GM23338 (cell line): ENCODE data around the gene KEL. TPM values are rescaled to one million over a fixed set of nuclear protein-coding genes. Genes with fewer than 3 reads are reported as not detected.

Source experiments
- ATAC-seq: fragments of 200-7000 bp; cut with Tn5 transposase; 3 replicates; pipeline ENCODE4 v1.9.1; 2020
- DNase-seq: peaks from one replicate; pipeline ENCODE4 v3.0.0-alpha.2; 2015; ENCODE audit warnings: low spot score
- H2AFZ ChIP-seq: fragments of 200-600 bp; sonication (generic); 2 replicates; pipeline ENCODE4 v1.8.0; 2016; ENCODE audit warnings: antibody characterized with exemption, mild to moderate bottlenecking, moderate library complexity
- H3F3A ChIP-seq: fragments of 200-600 bp; sonication (generic); replicated peaks from 2 replicates; pipeline ENCODE4 v1.8.0; 2017; ENCODE audit warnings: antibody characterized with exemption, mixed run types, low read depth
- H3K27ac ChIP-seq: fragments of 200-600 bp; sonication (generic); 2 replicates; pipeline ENCODE4 v1.6.1; 2016; ENCODE audit warnings: low read depth
- H3K27me3 ChIP-seq: fragments of 200-600 bp; sonication (generic); 2 replicates; pipeline ENCODE4 v1.8.0; 2016; ENCODE audit warnings: mild to moderate bottlenecking, mixed run types, moderate library complexity; ENCODE audit not compliant: insufficient read depth
- H3K36me3 ChIP-seq: fragments of 200-600 bp; sonication (generic); 2 replicates; pipeline ENCODE4 v1.8.0; 2016; ENCODE audit warnings: mild to moderate bottlenecking; ENCODE audit not compliant: insufficient read depth
- H3K4me1 ChIP-seq: fragments of 200-600 bp; sonication (generic); 2 replicates; pipeline ENCODE4 v1.8.0; 2016; ENCODE audit warnings: mild to moderate bottlenecking, moderate library complexity; ENCODE audit not compliant: insufficient read depth
- H3K4me2 ChIP-seq: fragments of 200-600 bp; sonication (generic); 2 replicates; pipeline ENCODE4 v1.7.1; 2017; ENCODE audit warnings: mixed run types
- H3K4me3 ChIP-seq: fragments of 200-600 bp; sonication (generic); 2 replicates; pipeline ENCODE4 v1.6.1; 2016; ENCODE audit warnings: mixed run types
- H3K79me2 ChIP-seq: fragments of 200-600 bp; sonication (generic); replicated peaks from 2 replicates; pipeline ENCODE4 v1.8.0; 2017; ENCODE audit warnings: mild to moderate bottlenecking; ENCODE audit not compliant: insufficient read depth
- H3K9me2 ChIP-seq: fragments of 200-600 bp; sonication (generic); 2 replicates; pipeline ENCODE4 v1.8.0; 2017; ENCODE audit not compliant: insufficient read depth
- H4K20me1 ChIP-seq: fragments of 200-600 bp; sonication (generic); replicated peaks from 2 replicates; pipeline ENCODE4 v1.8.0; 2017; ENCODE audit warnings: mild to moderate bottlenecking; ENCODE audit not compliant: insufficient read depth
- H3K27ac Mint-ChIP-seq: 2 replicates; pipeline ENCODE4 v1.8.0; 2020; ENCODE audit warnings: inconsistent platforms, mild to moderate bottlenecking, moderate library complexity, mixed read lengths
- H3K27me3 Mint-ChIP-seq: 3 replicates; pipeline ENCODE4 v1.8.0; 2022; ENCODE audit warnings: low read depth, mild to moderate bottlenecking, moderate library complexity, mixed read lengths, inconsistent platforms; ENCODE audit not compliant: insufficient read depth, poor library complexity
- H3K36me3 Mint-ChIP-seq: 3 replicates; pipeline ENCODE4 v1.8.0; 2021; ENCODE audit warnings: low read depth, mild to moderate bottlenecking, inconsistent platforms, moderate library complexity, mixed read lengths
- H3K4me1 Mint-ChIP-seq: 3 replicates; pipeline ENCODE4 v1.8.0; 2020; ENCODE audit warnings: mild to moderate bottlenecking, inconsistent platforms, mixed read lengths
- H3K4me3 Mint-ChIP-seq: 3 replicates; pipeline ENCODE4 v1.8.0; 2021; ENCODE audit warnings: moderate library complexity, mild to moderate bottlenecking, inconsistent platforms, mixed read lengths
- H3K9me3 Mint-ChIP-seq: 3 replicates; pipeline ENCODE4 v1.8.0; 2020; ENCODE audit warnings: moderate library complexity, mild to moderate bottlenecking, inconsistent platforms, mixed read lengths
- CREB1 ChIP-seq: fragments of 250-450 bp; sonication (Bioruptor Pico); IDR thresholded peaks from 2 replicates; pipeline ENCODE4 v1.5.0; 2020; ENCODE audit warnings: low read depth, mild to moderate bottlenecking, moderate library complexity
- EZH2 ChIP-seq: fragments of 200-600 bp; sonication (generic); IDR thresholded peaks from one replicate; pipeline ENCODE4 v1.8.0; 2017; ENCODE audit warnings: antibody characterized with exemption, mild to moderate bottlenecking, low read depth; ENCODE audit not compliant: unreplicated experiment
- EZH2phosphoT487 ChIP-seq: fragments of 200-600 bp; sonication (generic); IDR thresholded peaks from one replicate; pipeline ENCODE4 v1.8.1; 2018; ENCODE audit warnings: antibody characterized with exemption; ENCODE audit not compliant: unreplicated experiment
- JUNB ChIP-seq: IDR thresholded peaks from one replicate; pipeline ENCODE4 v1.6.1; 2016; ENCODE audit warnings: antibody characterized with exemption; ENCODE audit not compliant: unreplicated experiment
- NANOG ChIP-seq: IDR thresholded peaks from 2 replicates; pipeline ENCODE4 v1.6.1; 2016; ENCODE audit warnings: antibody characterized with exemption, borderline replicate concordance
- POLR2AphosphoS5 ChIP-seq: IDR thresholded peaks from 2 replicates; pipeline ENCODE4 v1.6.1; 2016; ENCODE audit warnings: antibody characterized with exemption, low read depth
- STAT1 ChIP-seq: IDR thresholded peaks from one replicate; pipeline ENCODE4 v1.6.1; 2016; ENCODE audit warnings: antibody characterized with exemption; ENCODE audit not compliant: unreplicated experiment
- ZNF114 ChIP-seq: fragments of 250-450 bp; sonication (Bioruptor Pico); IDR thresholded peaks from 2 replicates; pipeline ENCODE4 v1.5.0; 2020; ENCODE audit warnings: mild to moderate bottlenecking, moderate library complexity
- polyA plus RNA-seq: library from polyadenylated mRNA; unstranded; fragments of >200 nt; fragmentation: Nextera tagmentation; extraction: Ambion mirVana; gene quantifications from 2 replicates; pipeline ENCODE4 v1.2.1, GENCODE V29; 2016
- total RNA-seq: library from RNA; depleted of rRNA; stranded (reverse); fragments of >200 nt; shearing (Covaris generic); gene quantifications from 2 replicates; pipeline ENCODE4 v1.2.3, GENCODE V29; 2014
- TF ChIP-seq, protein P1 (sequence below): fragments of 250-450 bp; sonication (Bioruptor Pico); IDR thresholded peaks from 2 replicates; pipeline ENCODE4 v1.5.0; 2020; ENCODE audit warnings: mild to moderate bottlenecking, moderate library complexity
- TF ChIP-seq, protein P2 (sequence below): IDR thresholded peaks from 2 replicates; pipeline ENCODE4 v1.6.1; 2016; ENCODE audit warnings: antibody characterized with exemption
- TF ChIP-seq, protein P3 (sequence below), 2 experiments: fragments of 200-600 bp in 1 of 2; sonication (generic) in 1 of 2; conservative IDR thresholded peaks; 2 replicates each; pipeline versions ENCODE4 v1.5.1 to v1.6.1; 2016 to 2017; ENCODE audit warnings: antibody characterized with exemption in 2 of 2, low read depth in 2 of 2, mild to moderate bottlenecking in 2 of 2, moderate library complexity in 1 of 2
- TF ChIP-seq, protein P4 (sequence below): IDR thresholded peaks from one replicate; pipeline ENCODE4 v1.6.1; 2018; ENCODE audit warnings: antibody characterized with exemption; ENCODE audit not compliant: unreplicated experiment

KEL gene
- total and polyA plus RNA-seq, 2 experiments from 2014 or later = 1.2 to 3.6 TPM

DNA sequence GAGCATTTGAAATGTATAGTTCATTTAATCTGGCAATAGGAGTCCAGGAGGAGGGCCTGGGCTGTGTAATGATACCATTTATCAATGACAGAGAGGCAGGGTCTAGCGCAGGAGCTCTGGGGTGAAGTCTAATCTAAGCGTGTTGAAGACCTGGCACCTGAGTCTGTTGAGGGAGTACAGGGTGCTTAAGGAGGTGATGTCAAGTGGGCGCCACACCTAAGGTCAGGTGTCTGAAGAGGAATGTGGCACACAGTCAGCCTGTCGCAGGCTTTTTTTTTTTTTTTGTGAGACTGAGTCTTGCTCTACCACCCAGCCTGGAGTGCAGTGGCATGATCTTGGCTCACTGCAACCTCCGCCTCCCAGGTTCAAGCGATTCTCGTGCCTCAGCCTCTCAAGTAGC lies 20.6 kb downstream of the KEL start (continued):
- TF ChIP-seq, protein P1, sequence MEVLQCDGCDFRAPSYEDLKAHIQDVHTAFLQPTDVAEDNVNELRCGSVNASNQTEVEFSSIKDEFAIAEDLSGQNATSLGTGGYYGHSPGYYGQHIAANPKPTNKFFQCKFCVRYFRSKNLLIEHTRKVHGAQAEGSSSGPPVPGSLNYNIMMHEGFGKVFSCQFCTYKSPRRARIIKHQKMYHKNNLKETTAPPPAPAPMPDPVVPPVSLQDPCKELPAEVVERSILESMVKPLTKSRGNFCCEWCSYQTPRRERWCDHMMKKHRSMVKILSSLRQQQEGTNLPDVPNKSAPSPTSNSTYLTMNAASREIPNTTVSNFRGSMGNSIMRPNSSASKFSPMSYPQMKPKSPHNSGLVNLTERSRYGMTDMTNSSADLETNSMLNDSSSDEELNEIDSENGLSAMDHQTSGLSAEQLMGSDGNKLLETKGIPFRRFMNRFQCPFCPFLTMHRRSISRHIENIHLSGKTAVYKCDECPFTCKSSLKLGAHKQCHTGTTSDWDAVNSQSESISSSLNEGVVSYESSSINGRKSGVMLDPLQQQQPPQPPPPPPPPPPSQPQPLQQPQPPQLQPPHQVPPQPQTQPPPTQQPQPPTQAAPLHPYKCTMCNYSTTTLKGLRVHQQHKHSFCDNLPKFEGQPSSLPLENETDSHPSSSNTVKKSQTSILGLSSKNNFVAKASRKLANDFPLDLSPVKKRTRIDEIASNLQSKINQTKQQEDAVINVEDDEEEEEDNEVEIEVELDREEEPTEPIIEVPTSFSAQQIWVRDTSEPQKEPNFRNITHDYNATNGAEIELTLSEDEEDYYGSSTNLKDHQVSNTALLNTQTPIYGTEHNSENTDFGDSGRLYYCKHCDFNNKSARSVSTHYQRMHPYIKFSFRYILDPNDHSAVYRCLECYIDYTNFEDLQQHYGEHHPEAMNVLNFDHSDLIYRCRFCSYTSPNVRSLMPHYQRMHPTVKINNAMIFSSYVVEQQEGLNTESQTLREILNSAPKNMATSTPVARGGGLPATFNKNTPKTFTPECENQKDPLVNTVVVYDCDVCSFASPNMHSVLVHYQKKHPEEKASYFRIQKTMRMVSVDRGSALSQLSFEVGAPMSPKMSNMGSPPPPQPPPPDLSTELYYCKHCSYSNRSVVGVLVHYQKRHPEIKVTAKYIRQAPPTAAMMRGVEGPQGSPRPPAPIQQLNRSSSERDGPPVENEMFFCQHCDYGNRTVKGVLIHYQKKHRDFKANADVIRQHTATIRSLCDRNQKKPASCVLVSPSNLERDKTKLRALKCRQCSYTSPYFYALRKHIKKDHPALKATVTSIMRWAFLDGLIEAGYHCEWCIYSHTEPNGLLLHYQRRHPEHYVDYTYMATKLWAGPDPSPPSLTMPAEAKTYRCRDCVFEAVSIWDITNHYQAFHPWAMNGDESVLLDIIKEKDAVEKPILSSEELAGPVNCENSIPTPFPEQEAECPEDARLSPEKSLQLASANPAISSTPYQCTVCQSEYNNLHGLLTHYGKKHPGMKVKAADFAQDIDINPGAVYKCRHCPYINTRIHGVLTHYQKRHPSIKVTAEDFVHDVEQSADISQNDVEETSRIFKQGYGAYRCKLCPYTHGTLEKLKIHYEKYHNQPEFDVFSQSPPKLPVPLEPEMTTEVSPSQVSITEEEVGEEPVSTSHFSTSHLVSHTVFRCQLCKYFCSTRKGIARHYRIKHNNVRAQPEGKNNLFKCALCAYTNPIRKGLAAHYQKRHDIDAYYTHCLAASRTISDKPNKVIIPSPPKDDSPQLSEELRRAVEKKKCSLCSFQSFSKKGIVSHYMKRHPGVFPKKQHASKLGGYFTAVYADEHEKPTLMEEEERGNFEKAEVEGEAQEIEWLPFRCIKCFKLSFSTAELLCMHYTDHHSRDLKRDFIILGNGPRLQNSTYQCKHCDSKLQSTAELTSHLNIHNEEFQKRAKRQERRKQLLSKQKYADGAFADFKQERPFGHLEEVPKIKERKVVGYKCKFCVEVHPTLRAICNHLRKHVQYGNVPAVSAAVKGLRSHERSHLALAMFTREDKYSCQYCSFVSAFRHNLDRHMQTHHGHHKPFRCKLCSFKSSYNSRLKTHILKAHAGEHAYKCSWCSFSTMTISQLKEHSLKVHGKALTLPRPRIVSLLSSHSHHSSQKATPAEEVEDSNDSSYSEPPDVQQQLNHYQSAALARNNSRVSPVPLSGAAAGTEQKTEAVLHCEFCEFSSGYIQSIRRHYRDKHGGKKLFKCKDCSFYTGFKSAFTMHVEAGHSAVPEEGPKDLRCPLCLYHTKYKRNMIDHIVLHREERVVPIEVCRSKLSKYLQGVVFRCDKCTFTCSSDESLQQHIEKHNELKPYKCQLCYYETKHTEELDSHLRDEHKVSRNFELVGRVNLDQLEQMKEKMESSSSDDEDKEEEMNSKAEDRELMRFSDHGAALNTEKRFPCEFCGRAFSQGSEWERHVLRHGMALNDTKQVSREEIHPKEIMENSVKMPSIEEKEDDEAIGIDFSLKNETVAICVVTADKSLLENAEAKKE (CRISPR knock-in tag) = no peak
- TF ChIP-seq JUNB = no peak

DNA sequence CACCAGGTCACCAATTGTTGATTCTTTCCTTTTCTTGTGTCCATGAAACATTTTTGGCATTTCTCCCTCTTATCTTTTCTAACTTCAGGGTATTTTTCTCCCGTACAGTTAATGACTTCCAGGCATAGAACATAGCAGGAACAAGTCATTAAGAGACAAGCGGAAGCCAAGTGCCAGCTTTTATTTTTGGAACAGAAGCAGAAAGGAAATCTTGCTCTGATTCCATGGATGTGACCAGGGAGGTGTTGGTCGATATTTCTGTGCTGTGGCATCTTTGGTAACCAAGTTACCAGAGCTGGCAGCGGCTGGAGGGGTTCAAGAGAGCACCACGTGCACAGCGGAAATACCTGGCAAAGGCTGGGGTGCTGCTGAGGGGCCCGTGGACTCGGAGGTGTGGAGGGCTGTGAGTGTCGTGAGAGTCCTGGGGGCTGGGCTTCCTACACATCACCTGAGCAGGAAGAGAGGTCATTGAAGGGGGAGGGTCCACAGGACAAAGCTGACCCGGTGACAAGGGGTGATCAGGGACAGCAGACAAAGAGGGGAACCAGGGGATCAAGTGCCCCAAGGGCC lies 21.1 kb downstream of the KEL start:
- Mint-ChIP-seq H3K27me3 (peaks cover 8% of the 10 kb centered on the region), H3K4me3 (no peak overlapping the region), H3K27ac (no peak overlapping the region), H3K4me1 (peaks cover 3% of the 10 kb centered on the region), H3K9me3 (no peaks in the 10 kb centered on the region), H3K36me3 (no peaks in the 10 kb centered on the region)
- no peak overlapping the region for H2AFZ ChIP-seq
- no peaks in the 10 kb centered on the region for H3K36me3 ChIP-seq
- no peaks in the 10 kb centered on the region for H3K4me1 ChIP-seq
- H3K27me3 ChIP-seq = no peaks in the 10 kb centered on the region
- no peak overlapping the region for H3K4me3 ChIP-seq
- DNase-seq = no peak
- TF ChIP-seq NANOG = no peak
- no peak for TF ChIP-seq EZH2phosphoT487
- no peak for TF ChIP-seq POLR2AphosphoS5
- TF ChIP-seq, protein P2, sequence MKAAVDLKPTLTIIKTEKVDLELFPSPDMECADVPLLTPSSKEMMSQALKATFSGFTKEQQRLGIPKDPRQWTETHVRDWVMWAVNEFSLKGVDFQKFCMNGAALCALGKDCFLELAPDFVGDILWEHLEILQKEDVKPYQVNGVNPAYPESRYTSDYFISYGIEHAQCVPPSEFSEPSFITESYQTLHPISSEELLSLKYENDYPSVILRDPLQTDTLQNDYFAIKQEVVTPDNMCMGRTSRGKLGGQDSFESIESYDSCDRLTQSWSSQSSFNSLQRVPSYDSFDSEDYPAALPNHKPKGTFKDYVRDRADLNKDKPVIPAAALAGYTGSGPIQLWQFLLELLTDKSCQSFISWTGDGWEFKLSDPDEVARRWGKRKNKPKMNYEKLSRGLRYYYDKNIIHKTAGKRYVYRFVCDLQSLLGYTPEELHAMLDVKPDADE = no peak
- no peak for TF ChIP-seq EZH2
- no peak for TF ChIP-seq CREB1 (CRISPR knock-in tag)
- TF ChIP-seq, protein P3, sequence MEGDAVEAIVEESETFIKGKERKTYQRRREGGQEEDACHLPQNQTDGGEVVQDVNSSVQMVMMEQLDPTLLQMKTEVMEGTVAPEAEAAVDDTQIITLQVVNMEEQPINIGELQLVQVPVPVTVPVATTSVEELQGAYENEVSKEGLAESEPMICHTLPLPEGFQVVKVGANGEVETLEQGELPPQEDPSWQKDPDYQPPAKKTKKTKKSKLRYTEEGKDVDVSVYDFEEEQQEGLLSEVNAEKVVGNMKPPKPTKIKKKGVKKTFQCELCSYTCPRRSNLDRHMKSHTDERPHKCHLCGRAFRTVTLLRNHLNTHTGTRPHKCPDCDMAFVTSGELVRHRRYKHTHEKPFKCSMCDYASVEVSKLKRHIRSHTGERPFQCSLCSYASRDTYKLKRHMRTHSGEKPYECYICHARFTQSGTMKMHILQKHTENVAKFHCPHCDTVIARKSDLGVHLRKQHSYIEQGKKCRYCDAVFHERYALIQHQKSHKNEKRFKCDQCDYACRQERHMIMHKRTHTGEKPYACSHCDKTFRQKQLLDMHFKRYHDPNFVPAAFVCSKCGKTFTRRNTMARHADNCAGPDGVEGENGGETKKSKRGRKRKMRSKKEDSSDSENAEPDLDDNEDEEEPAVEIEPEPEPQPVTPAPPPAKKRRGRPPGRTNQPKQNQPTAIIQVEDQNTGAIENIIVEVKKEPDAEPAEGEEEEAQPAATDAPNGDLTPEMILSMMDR (conservative IDR thresholded peaks at IDR 0.05; ENCODE audit: low read depth in 2 of 2) = no peak
- TF ChIP-seq, protein P4, sequence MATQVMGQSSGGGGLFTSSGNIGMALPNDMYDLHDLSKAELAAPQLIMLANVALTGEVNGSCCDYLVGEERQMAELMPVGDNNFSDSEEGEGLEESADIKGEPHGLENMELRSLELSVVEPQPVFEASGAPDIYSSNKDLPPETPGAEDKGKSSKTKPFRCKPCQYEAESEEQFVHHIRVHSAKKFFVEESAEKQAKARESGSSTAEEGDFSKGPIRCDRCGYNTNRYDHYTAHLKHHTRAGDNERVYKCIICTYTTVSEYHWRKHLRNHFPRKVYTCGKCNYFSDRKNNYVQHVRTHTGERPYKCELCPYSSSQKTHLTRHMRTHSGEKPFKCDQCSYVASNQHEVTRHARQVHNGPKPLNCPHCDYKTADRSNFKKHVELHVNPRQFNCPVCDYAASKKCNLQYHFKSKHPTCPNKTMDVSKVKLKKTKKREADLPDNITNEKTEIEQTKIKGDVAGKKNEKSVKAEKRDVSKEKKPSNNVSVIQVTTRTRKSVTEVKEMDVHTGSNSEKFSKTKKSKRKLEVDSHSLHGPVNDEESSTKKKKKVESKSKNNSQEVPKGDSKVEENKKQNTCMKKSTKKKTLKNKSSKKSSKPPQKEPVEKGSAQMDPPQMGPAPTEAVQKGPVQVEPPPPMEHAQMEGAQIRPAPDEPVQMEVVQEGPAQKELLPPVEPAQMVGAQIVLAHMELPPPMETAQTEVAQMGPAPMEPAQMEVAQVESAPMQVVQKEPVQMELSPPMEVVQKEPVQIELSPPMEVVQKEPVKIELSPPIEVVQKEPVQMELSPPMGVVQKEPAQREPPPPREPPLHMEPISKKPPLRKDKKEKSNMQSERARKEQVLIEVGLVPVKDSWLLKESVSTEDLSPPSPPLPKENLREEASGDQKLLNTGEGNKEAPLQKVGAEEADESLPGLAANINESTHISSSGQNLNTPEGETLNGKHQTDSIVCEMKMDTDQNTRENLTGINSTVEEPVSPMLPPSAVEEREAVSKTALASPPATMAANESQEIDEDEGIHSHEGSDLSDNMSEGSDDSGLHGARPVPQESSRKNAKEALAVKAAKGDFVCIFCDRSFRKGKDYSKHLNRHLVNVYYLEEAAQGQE = no peak
- TF ChIP-seq STAT1 = no peak
- TF ChIP-seq ZNF114 (CRISPR knock-in tag) = no peak
- H3F3A ChIP-seq = no peaks in the 10 kb centered on the region
- no peaks in the 10 kb centered on the region for H4K20me1 ChIP-seq
- H3K79me2 ChIP-seq = no peaks in the 10 kb centered on the region
- ATAC-seq = no peak
- H3K27ac ChIP-seq = no peak overlapping the region
- H3K9me2 ChIP-seq = 0 out of 2 replicates have a peak, but pooled peaks cover 7% of the 10 kb centered on the region
- H3K4me2 ChIP-seq = no peak overlapping the region
